ENCODE measurements around the gene RALY. TPM values are rescaled to one million over a fixed set of nuclear protein-coding genes. Genes with fewer than 3 reads are reported as not detected.

Gene RALY
- total and polyA plus RNA-seq, 2 donors (not counting 3 experiments of a cell fraction or from before 2014, with no cell fraction given) = 142 to 146 TPM

- FAIRE-seq (peak; percentile 4), DNase-seq (ENCODE audit: low read depth, low spot score) (peak; percentile 32)
- Histone ChIP-seq H3K9me1 (replicated peaks; ENCODE audit: control insufficient read depth, extremely low read depth, insufficient read depth, low read length) (no peaks in the 10 kb centered on the region), H3K79me2 (ENCODE audit: control insufficient read depth, insufficient read depth, low read length) (no peaks in the 10 kb centered on the region), H3K9ac (replicated peaks; ENCODE audit: extremely low read depth, insufficient read depth, low read length) (no peak overlapping the region), H2AFZ (ENCODE audit: low read depth, low read length) (no peak overlapping the region), H3K4me1 (ENCODE audit: control insufficient read depth, extremely low read depth, insufficient read depth, low read length) (no peaks in the 10 kb centered on the region), H3K9me3 (replicated peaks; ENCODE audit: control insufficient read depth, insufficient read depth, low read length) (no peaks in the 10 kb centered on the region), H3K4me2 (ENCODE audit: insufficient read depth, low read length) (no peak overlapping the region), H4K20me1 (replicated peaks; ENCODE audit: control insufficient read depth, extremely low read depth, insufficient read depth, low read length) (no peaks in the 10 kb centered on the region), H3K4me3 (replicated peaks in 1 of 3; ENCODE audit: insufficient read depth in 1 of 3, low read depth in 1 of 3, low read length in 3 of 3) (no peak overlapping the region), H3K27me3 (ENCODE audit: control insufficient read depth in 2 of 2, insufficient read depth in 2 of 2, low read length in 2 of 2) (no peaks in the 10 kb centered on the region), H3K27ac (ENCODE audit: insufficient read depth, low read depth, low read length) (no peak overlapping the region), H3K36me3 (ENCODE audit: control insufficient read depth in 2 of 2, extremely low read depth in 1 of 2, insufficient read depth in 2 of 2, low read length in 2 of 2) (peaks cover 12 to 27% of the 10 kb centered on the region in 2 experiments)
- ChIA-PET POLR2A (no interaction called here), CTCF (interaction anchor here (0.6 to 2.8 kb wide), 6 partner anchors 12 to 1766 kb away, joined by 3 to 13 read pairs (median 6); no protein-coding TSS in a partner anchor)
- intact Hi-C loops (cut with micrococcal nuclease) = no loop called here
- BruUV-seq (replicated peaks) = no TSS peak
- dilution Hi-C loops (cut with MboI; ENCODE audit: extremely low pct_ligation_motif_present, low sequenced_read_pairs) = no loop called here
- TF ChIP-seq JUN (IDR thresholded peaks at IDR 0.05; ENCODE audit: borderline replicate concordance, insufficient read depth, insufficient read length, low read depth) (no peak), FOS (IDR thresholded peaks at IDR 0.05; ENCODE audit: borderline replicate concordance, insufficient read depth, low read length) (no peak), EZH2 (IDR thresholded peaks at IDR 0.05; ENCODE audit: borderline replicate concordance, low read depth, low read length, severe bottlenecking) (no peak), POLR2A (IDR thresholded peaks at IDR 0.05; ENCODE audit: low read depth, low read length) (no peak), POLR2AphosphoS5 (IDR thresholded peaks at IDR 0.05; ENCODE audit: insufficient read depth, low read depth, low read length) (no peak)
Measured at GRCh38 chr20:34083137-34083536, 89.4 kb downstream of the RALY start.

DNA sequence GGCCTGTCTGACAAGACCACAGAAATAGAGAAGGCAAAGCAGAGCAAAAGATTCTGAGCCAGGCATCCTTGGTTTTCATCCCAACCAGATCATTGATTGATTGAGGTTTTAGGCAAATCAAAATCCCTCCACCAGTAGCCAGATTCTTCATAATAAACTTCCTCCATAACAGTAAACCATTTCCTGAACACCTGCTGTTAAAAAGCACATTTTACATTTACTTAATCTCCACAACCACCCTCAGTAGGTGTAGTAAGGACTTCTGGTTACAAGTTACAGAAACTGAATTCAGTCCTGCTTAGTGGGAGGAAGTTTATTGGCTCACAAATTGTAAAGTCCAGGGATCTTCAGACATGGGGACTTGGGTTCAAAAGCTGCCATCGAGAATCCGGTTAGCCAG lies 90.1 kb downstream of the RALY start:
- H3K4me1 ChIP-seq (ENCODE audit: control insufficient read depth, extremely low read depth, insufficient read depth, low read length) = no peaks in the 10 kb centered on the region
- intact Hi-C loops (cut with micrococcal nuclease) = no loop called here
- no peaks in the 10 kb centered on the region for H3K9me1 ChIP-seq (replicated peaks; ENCODE audit: control insufficient read depth, extremely low read depth, insufficient read depth, low read length)
- dilution Hi-C loops (cut with MboI; ENCODE audit: extremely low pct_ligation_motif_present, low sequenced_read_pairs) = no loop called here
- DNase-seq (ENCODE audit: low read depth, low spot score) = no peak
- no peak overlapping the region for H3K4me3 ChIP-seq (replicated peaks in 1 of 3; ENCODE audit: insufficient read depth in 1 of 3, low read depth in 1 of 3, low read length in 3 of 3)
- TF ChIP-seq CTCF (IDR thresholded peaks at IDR 0.05; ENCODE audit: extremely low read depth in 1 of 2, insufficient read depth in 1 of 2, low read depth in 1 of 2, low read length in 2 of 2) = no peak
- TF ChIP-seq JUN (IDR thresholded peaks at IDR 0.05; ENCODE audit: borderline replicate concordance, insufficient read depth, insufficient read length, low read depth) = no peak
- no peak for TF ChIP-seq POLR2A (IDR thresholded peaks at IDR 0.05; ENCODE audit: low read depth, low read length)
- no peak for TF ChIP-seq MAX (IDR thresholded peaks at IDR 0.05; ENCODE audit: insufficient read depth, insufficient read length)
- TF ChIP-seq MYC (IDR thresholded peaks at IDR 0.05; ENCODE audit: low read depth, low read length) = no peak
- no peak for TF ChIP-seq GATA2 (IDR thresholded peaks at IDR 0.05; ENCODE audit: insufficient read depth, insufficient read length, low read depth, low read length)
- no peak for TF ChIP-seq FOS (IDR thresholded peaks at IDR 0.05; ENCODE audit: borderline replicate concordance, insufficient read depth, low read length)
- TF ChIP-seq POLR2AphosphoS5 (IDR thresholded peaks at IDR 0.05; ENCODE audit: insufficient read depth, low read depth, low read length) = no peak
- H3K27me3 ChIP-seq (ENCODE audit: control insufficient read depth in 2 of 2, insufficient read depth in 2 of 2, low read length in 2 of 2) = no peaks in the 10 kb centered on the region
- no peak overlapping the region for H3K9ac ChIP-seq (replicated peaks; ENCODE audit: extremely low read depth, insufficient read depth, low read length)
- H3K27ac ChIP-seq (ENCODE audit: insufficient read depth, low read depth, low read length) = no peak overlapping the region
- POLR2A ChIA-PET = no interaction called here
- BruUV-seq (replicated peaks) = no TSS peak
- CTCF ChIA-PET = interaction anchor here (2.8 kb wide), 1 partner anchor 220 kb away, joined by 13 read pairs; no protein-coding TSS in a partner anchor
- H3K36me3 ChIP-seq (ENCODE audit: control insufficient read depth in 2 of 2, extremely low read depth in 1 of 2, insufficient read depth in 2 of 2, low read length in 2 of 2) = peaks cover 18 to 27% of the 10 kb centered on the region in 2 experiments
- no peak overlapping the region for H3K4me2 ChIP-seq (ENCODE audit: insufficient read depth, low read length)
- no peaks in the 10 kb centered on the region for H3K9me3 ChIP-seq (replicated peaks; ENCODE audit: control insufficient read depth, insufficient read depth, low read length)
- H4K20me1 ChIP-seq (replicated peaks; ENCODE audit: control insufficient read depth, extremely low read depth, insufficient read depth, low read length) = no peaks in the 10 kb centered on the region
- no peak overlapping the region for H2AFZ ChIP-seq (ENCODE audit: low read depth, low read length)
- FAIRE-seq = no peak
- no peaks in the 10 kb centered on the region for H3K79me2 ChIP-seq (ENCODE audit: control insufficient read depth, insufficient read depth, low read length)

All from endothelial cell of umbilical vein (primary cell).